Central memory CD8-positive, alpha-beta T cell (primary cell): ENCODE measurements around the gene DNLZ.
"Not testable (repeated sequence)": the region's sequence is repeated elsewhere in the genome, so short reads cannot be mapped to it uniquely, and the experiment has no call there.

Experiments used
- ATAC-seq: fragments of 150-1000 bp; cut with Tn5 transposase; replicated peaks from 2 replicates; pipeline ENCODE4 v1.10.0; 2022; ENCODE audit warnings: mild to moderate bottlenecking, moderate FRiP score, moderate number of reproducible peaks; ENCODE audit not compliant: poor library complexity, severe bottlenecking; ENCODE audit errors: extremely low read depth
- DNase-seq, 2 donors: peaks; one replicate each; pipeline ENCODE4 v3.0.0; 2021; ENCODE audit warnings: low spot score in 2 of 2
- H3K27ac Mint-ChIP-seq: one replicate; pipeline ENCODE4 v1.8.0; 2022; ENCODE audit warnings: low read depth, mild to moderate bottlenecking, moderate library complexity, mixed read lengths
- H3K27me3 Mint-ChIP-seq: one replicate; pipeline ENCODE4 v1.8.0; 2022; ENCODE audit warnings: mixed read lengths
- H3K36me3 Mint-ChIP-seq: one replicate; pipeline ENCODE4 v1.8.0; 2022; ENCODE audit warnings: mild to moderate bottlenecking, moderate library complexity, mixed read lengths; ENCODE audit not compliant: insufficient read depth
- H3K4me1 Mint-ChIP-seq: one replicate; pipeline ENCODE4 v1.8.0; 2022; ENCODE audit warnings: mixed read lengths
- H3K4me3 Mint-ChIP-seq: one replicate; pipeline ENCODE4 v1.8.0; 2022; ENCODE audit warnings: mild to moderate bottlenecking, moderate library complexity, mixed read lengths
- H3K9me3 Mint-ChIP-seq: one replicate; pipeline ENCODE4 v1.8.0; 2022; ENCODE audit warnings: mixed read lengths

Gene DNLZ

DNA sequence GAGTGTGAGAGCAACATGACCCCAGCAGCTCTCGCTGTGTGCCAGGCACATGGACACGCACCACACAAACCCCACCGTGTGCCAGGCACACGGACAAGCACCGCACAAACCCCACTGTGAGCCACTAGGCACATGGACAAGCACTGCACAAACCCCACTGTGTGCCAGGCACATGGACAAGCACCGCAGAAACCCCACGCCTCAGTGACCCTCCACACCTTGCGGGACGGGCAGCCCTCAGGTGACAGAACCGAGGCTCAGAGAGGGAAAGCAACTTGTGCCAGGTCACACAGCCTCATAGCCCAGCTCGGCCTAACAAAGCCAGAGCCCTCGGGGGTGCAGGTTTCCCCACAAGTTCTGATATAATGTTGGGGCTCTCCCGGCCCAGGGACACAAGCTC is 38.2 kb downstream of the DNLZ start:
- Mint-ChIP-seq H3K27me3 (peaks cover 7% of the 10 kb centered on the region), H3K9me3 (no peaks in the 10 kb centered on the region), H3K4me1 (no peaks in the 10 kb centered on the region), H3K36me3 (no peaks in the 10 kb centered on the region), H3K4me3 (no peak overlapping the region), H3K27ac (no peak overlapping the region)
- DNase-seq = no peak
- no peak for ATAC-seq

GRCh38 chr9:136324501-136325300 is 38.8 kb downstream of the DNLZ start:
- no peaks in the 10 kb centered on the region for H3K4me1 Mint-ChIP-seq
- peaks cover 7% of the 10 kb centered on the region for H3K27me3 Mint-ChIP-seq
- H3K4me3 Mint-ChIP-seq = no peak overlapping the region
- H3K9me3 Mint-ChIP-seq = no peaks in the 10 kb centered on the region
- H3K27ac Mint-ChIP-seq = no peak overlapping the region
- no peaks in the 10 kb centered on the region for H3K36me3 Mint-ChIP-seq
- DNase-seq (no peak), ATAC-seq (no peak)

GRCh38 chr9:136323371-136323789 is 40.2 kb downstream of the DNLZ start:
- Mint-ChIP-seq H3K4me1 (no peaks in the 10 kb centered on the region), H3K27ac (no peak overlapping the region), H3K36me3 (no peaks in the 10 kb centered on the region), H3K9me3 (no peaks in the 10 kb centered on the region), H3K27me3 (peaks cover 7% of the 10 kb centered on the region), H3K4me3 (no peak overlapping the region)
- ATAC-seq (no peak), DNase-seq (no peak)

DNA sequence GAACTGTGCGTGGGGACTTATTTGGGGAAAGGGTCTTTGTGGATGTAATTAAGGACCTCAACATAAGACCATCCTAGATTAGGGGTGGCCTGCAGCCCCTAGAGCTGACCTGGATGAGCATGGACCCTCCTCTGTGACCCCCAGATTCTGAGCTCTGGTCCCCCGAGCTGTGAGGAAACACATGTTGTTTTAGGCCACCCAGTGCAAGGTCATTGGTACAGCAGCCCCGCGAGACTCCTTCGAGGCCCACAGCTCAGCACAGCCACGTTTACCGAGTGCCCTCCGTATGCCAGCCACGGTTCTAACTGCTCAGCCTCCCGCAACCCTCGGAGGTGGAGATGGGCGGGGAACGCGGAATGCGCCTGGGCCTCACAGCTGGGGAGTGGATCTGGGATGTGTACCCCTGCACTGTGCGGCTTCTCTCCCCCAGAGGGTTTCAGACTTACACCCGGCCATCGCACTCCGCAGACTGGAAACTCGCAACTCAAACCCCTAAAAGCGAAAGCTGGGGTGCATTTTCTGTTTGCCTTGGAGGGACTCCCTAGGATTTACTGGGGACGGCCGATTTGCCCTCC is 40.7 kb downstream of the DNLZ start:
- no peak for ATAC-seq

DNA sequence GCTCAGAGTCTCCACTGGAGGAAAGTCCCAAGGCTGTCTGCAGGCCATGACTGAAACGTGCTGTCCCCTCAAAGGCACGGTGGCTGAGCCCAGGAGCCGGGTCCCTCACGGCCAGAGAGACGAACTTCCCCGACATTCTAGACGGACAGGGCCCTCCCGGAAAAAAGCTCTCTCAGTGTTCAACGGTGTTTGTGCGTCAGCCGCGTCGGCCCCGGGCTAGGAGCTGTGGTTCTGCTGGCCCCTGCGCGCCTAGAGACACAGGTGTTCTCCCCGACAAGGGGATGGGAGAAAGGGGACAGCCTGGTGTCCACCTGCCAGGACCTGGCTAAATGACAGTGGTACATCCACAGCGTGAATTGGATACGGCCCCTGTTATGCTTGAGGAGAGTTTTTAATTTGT is 42.0 kb downstream of the DNLZ start:
- Mint-ChIP-seq H3K36me3 (peaks cover 5% of the 10 kb centered on the region), H3K27ac (no peak overlapping the region), H3K27me3 (peaks cover 7% of the 10 kb centered on the region), H3K4me1 (peaks cover 7% of the 10 kb centered on the region), H3K9me3 (no peaks in the 10 kb centered on the region), H3K4me3 (no peak overlapping the region)
- ATAC-seq (no peak), DNase-seq (no peak)

More for the DNA sequence above, 40.7 kb downstream of the DNLZ start:
- Mint-ChIP-seq H3K36me3 (no peaks in the 10 kb centered on the region), H3K9me3 (no peaks in the 10 kb centered on the region), H3K4me3 (no peak overlapping the region), H3K27me3 (peaks cover 7% of the 10 kb centered on the region), H3K4me1 (no peaks in the 10 kb centered on the region), H3K27ac (no peak overlapping the region)
- no peak for DNase-seq

GRCh38 chr9:136320972-136321371 is 42.6 kb downstream of the DNLZ start:
- H3K36me3 Mint-ChIP-seq = peaks cover 10% of the 10 kb centered on the region
- H3K9me3 Mint-ChIP-seq, ATAC-seq, H3K4me3 Mint-ChIP-seq, H3K27ac Mint-ChIP-seq, H3K27me3 Mint-ChIP-seq, DNase-seq: not testable (repeated sequence)
- H3K4me1 Mint-ChIP-seq = peaks cover 13% of the 10 kb centered on the region

DNA sequence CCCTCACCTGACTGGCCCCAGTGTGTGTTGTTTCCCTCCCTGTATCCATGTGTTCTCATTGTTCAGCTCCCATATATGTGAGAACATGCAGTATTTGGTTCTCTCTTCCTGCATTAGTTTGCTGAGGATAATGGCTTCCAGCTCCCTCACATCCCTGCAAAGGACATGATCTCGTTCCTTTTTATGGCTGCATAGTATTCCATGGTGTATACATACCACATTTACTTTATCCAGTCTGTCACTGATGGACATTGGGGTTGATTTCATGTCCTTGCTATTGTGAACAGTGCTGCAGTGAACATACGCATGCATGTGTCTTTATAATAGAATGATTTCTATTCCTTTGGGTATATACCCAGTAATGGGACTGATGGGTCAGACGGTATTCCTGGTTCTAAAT is 43.6 kb downstream of the DNLZ start:
- peaks cover 23% of the 10 kb centered on the region for H3K4me1 Mint-ChIP-seq
- peaks cover 19% of the 10 kb centered on the region for H3K36me3 Mint-ChIP-seq
- peaks cover 14% of the 10 kb centered on the region for H3K9me3 Mint-ChIP-seq
- not testable (repeated sequence) for H3K27ac Mint-ChIP-seq, DNase-seq, ATAC-seq, H3K4me3 Mint-ChIP-seq, H3K27me3 Mint-ChIP-seq

DNA sequence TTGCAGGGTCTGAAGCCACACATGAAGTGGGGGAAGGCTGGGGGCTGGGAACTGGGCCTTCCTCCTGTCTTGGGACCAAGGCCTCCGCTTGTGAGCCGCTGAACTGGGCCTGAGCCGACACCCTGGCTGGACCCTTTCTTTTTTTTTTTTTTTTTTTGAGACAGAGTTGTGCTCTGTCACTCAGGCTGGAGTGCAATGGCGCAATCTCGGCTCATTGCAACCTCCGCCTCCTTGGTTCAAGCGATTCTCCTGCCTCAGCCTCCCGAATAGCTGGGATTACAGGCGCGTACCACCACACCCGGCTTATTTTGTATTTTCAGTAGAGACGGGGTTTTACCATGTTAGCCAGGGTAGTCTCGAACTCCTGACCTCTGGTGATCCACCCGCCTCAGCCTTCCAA is 44.3 kb downstream of the DNLZ start:
- DNase-seq, H3K4me3 Mint-ChIP-seq, H3K27me3 Mint-ChIP-seq, ATAC-seq, H3K27ac Mint-ChIP-seq: not testable (repeated sequence)
- peaks cover 19% of the 10 kb centered on the region for H3K36me3 Mint-ChIP-seq
- H3K4me1 Mint-ChIP-seq = peaks cover 23% of the 10 kb centered on the region
- H3K9me3 Mint-ChIP-seq = peaks cover 17% of the 10 kb centered on the region

DNA sequence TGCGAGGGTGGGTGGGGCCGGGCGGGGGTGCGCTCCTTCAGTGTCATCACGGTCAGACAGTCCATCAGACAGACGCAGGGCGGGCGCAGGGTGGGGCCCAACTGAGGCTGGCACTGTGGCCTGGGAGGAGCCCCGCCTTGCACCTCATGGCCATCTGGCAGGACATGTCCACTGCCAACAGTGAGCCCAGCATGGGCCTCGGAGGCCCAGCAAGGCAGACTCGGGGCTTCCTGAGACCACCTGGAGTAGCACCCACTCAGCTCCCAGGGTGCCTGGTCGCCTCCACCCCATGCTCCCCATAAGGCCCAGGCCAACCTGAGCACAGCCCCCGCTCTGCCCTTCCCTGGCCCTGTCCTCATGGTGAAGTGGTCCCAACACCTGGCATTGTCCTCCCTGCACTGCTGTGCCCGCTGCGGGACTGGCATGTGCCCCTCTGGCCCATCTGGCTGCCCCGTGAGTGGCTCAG is 44.7 kb downstream of the DNLZ start:
- Mint-ChIP-seq H3K4me3 (no peak overlapping the region), H3K27ac (no peak overlapping the region), H3K4me1 (peaks cover 23% of the 10 kb centered on the region), H3K27me3 (no peaks in the 10 kb centered on the region), H3K36me3 (peaks cover 21% of the 10 kb centered on the region), H3K9me3 (peaks cover 17% of the 10 kb centered on the region)
- no peak for ATAC-seq
- DNase-seq = no peak

DNA sequence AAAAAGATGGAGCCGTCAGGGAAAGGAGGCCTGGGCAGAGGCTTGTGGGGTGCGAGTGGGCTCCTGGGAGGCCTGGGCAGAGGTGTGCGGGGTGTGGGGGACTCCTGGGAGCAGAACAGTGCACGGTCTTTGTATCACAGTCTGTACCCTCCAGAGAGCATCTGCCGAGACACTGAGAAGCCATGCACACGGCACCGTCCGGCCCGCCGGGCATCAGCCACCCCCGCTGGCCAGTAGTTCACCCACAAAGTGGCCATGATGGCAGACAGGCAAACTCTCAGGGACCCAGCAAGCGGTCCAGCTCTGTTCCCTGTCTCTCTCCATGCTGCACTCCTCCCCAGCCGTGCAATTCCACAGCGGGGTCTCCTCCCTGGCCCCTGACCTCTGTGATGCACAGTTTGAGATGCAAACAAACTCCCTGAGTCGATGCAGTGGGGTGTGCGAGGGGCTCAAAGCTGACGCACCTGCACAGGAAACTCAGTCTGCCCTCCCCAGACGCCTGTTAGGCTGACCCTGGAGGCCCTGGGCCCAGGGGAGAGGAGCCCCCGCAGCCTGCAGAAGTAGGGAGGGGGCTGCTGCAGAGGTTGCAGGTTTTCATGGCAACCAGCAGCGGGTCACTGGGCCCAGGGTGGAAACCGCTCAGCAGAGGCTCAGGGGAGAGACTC is 45.3 kb downstream of the DNLZ start:
- no peaks in the 10 kb centered on the region for H3K27me3 Mint-ChIP-seq
- ATAC-seq = no peak
- no peak overlapping the region for H3K4me3 Mint-ChIP-seq
- peaks cover 17% of the 10 kb centered on the region for H3K9me3 Mint-ChIP-seq
- no peak for DNase-seq
- H3K36me3 Mint-ChIP-seq = peaks cover 21% of the 10 kb centered on the region
- H3K4me1 Mint-ChIP-seq = peaks cover 23% of the 10 kb centered on the region
- H3K27ac Mint-ChIP-seq = no peak overlapping the region

- ATAC-seq = no peak
- Mint-ChIP-seq H3K27ac (no peak overlapping the region), H3K4me1 (peaks cover 23% of the 10 kb centered on the region), H3K4me3 (no peak overlapping the region), H3K27me3 (no peaks in the 10 kb centered on the region), H3K9me3 (peaks cover 17% of the 10 kb centered on the region), H3K36me3 (peaks cover 21% of the 10 kb centered on the region)
- no peak for DNase-seq
Observed at GRCh38 chr9:136317695-136318094, 45.8 kb downstream of the DNLZ start.

GRCh38 chr9:136316896-136317676 is 46.5 kb downstream of the DNLZ start:
- ATAC-seq (no peak), DNase-seq (no peak)
- H3K4me3 Mint-ChIP-seq = peak overlapping the region; percentile 74
- peak overlapping the region; percentile 95 for H3K27ac Mint-ChIP-seq
- H3K9me3 Mint-ChIP-seq = peaks cover 17% of the 10 kb centered on the region
- H3K36me3 Mint-ChIP-seq = peaks cover 21% of the 10 kb centered on the region
- H3K27me3 Mint-ChIP-seq = no peaks in the 10 kb centered on the region
- H3K4me1 Mint-ChIP-seq = peaks cover 23% of the 10 kb centered on the region
